ENCODE results near the gene TM2D1.

The TM2D1 gene

GRCh38 chr1:61749574-61749973 is 24.6 kb upstream of the TM2D1 start:
- DNase-seq (ENCODE audit: insufficient read length, low spot score) = no peak
- TF ChIP-seq, protein P1, sequence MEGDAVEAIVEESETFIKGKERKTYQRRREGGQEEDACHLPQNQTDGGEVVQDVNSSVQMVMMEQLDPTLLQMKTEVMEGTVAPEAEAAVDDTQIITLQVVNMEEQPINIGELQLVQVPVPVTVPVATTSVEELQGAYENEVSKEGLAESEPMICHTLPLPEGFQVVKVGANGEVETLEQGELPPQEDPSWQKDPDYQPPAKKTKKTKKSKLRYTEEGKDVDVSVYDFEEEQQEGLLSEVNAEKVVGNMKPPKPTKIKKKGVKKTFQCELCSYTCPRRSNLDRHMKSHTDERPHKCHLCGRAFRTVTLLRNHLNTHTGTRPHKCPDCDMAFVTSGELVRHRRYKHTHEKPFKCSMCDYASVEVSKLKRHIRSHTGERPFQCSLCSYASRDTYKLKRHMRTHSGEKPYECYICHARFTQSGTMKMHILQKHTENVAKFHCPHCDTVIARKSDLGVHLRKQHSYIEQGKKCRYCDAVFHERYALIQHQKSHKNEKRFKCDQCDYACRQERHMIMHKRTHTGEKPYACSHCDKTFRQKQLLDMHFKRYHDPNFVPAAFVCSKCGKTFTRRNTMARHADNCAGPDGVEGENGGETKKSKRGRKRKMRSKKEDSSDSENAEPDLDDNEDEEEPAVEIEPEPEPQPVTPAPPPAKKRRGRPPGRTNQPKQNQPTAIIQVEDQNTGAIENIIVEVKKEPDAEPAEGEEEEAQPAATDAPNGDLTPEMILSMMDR (IDR thresholded peaks at IDR 0.05; ENCODE audit: insufficient read depth, missing control alignments) = no peak
- FAIRE-seq = no peak

DNA sequence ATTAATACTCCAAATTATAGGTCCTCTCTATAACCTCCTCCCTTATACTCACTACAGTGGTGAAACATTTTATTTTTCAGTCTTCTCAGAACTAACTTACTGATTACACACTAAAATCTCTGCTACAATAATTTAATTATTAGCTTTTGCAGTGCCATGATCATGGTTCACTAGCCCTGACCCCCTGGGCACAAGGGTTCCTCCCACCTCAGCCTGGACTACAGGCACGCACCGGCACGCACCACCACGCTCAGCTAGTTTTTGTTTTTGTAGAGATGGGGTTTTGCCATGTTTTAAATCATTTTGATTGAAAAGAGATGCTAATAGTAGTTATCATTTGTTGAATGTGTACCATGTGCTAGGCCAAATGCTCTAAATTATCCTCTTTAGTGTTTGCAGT is 23.6 kb upstream of the TM2D1 start:
- FAIRE-seq = no peak
- no peak for DNase-seq (ENCODE audit: insufficient read length, low spot score)
- TF ChIP-seq, protein P1 (IDR thresholded peaks at IDR 0.05; ENCODE audit: insufficient read depth, missing control alignments) = no peak

- FAIRE-seq (no peak), DNase-seq (ENCODE audit: insufficient read length, low spot score) (no peak)
- TF ChIP-seq, protein P1 (IDR thresholded peaks at IDR 0.05; ENCODE audit: insufficient read depth, missing control alignments) = no peak
Observed at GRCh38 chr1:61746813-61747212, 21.9 kb upstream of the TM2D1 start.

- TF ChIP-seq, protein P1 (IDR thresholded peaks at IDR 0.05; ENCODE audit: insufficient read depth, missing control alignments) = no peak
- DNase-seq (ENCODE audit: insufficient read length, low spot score) (no peak), FAIRE-seq (no peak)
Observed at GRCh38 chr1:61743716-61744580, 19.0 kb upstream of the TM2D1 start.

DNA sequence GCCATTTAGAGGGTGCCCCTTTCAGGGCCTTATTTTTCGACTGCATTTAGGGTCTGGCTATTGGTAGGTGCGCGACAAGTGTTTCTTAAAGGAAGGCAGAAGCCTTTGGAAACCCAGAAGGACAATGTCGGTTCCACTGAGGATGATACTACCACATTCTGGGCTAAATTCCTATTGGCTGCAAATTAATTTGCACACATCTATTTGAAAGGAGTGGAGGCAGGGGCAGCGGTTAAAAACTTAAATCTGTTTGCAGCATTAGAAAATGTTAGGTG is 18.4 kb upstream of the TM2D1 start:
- DNase-seq (ENCODE audit: insufficient read length, low spot score) (no peak), FAIRE-seq (no peak)
- TF ChIP-seq, protein P1 (IDR thresholded peaks at IDR 0.05; ENCODE audit: insufficient read depth, missing control alignments) = no peak

- DNase-seq (ENCODE audit: insufficient read length, low spot score) (peak; percentile 32), FAIRE-seq (no peak)
- TF ChIP-seq, protein P1 (IDR thresholded peaks at IDR 0.05; ENCODE audit: insufficient read depth, missing control alignments) = no peak
Observed at GRCh38 chr1:61742620-61743430, 17.9 kb upstream of the TM2D1 start.

Data from D721Med (cell line).